Measurements from ENCODE around the gene HSP90AA1.
"Not testable (repeated sequence)": the region's sequence is repeated elsewhere in the genome, so short reads cannot be mapped to it uniquely, and the experiment has no call there.

Gene HSP90AA1

GRCh38 chr14:102092806-102093205, 6.0 kb upstream of the HSP90AA1 start:
- no peak for DNase-seq

GRCh38 chr14:102090713-102091112, 3.9 kb upstream of the HSP90AA1 start:
- DNase-seq = no peak

GRCh38 chr14:102089621-102090343, 2.9 kb upstream of the HSP90AA1 start:
- DNase-seq = no peak

- DNase-seq = peak; percentile 78
These were observed 1.4 kb upstream of the HSP90AA1 start for GRCh38 chr14:102088012-102088792.

GRCh38 chr14:102087762-102088011, 843 bp upstream of the HSP90AA1 start:
- DNase-seq = no peak

GRCh38 chr14:102086709-102086971, 204 bp downstream of the HSP90AA1 start:
- no peak for DNase-seq

- DNase-seq = peak; percentile 61
These were observed 716 bp downstream of the HSP90AA1 start for GRCh38 chr14:102085948-102086708.

GRCh38 chr14:102085488-102085887, 1.4 kb downstream of the HSP90AA1 start:
- DNase-seq = no peak

- DNase-seq = no peak
These were observed 1.9 kb downstream of the HSP90AA1 start for GRCh38 chr14:102084931-102085330.

GRCh38 chr14:102084522-102084921, 2.3 kb downstream of the HSP90AA1 start:
- DNase-seq = not testable (repeated sequence)

- no peak for DNase-seq
These were observed 5.4 kb downstream of the HSP90AA1 start for GRCh38 chr14:102081231-102082080.

GRCh38 chr14:102080183-102081080, 6.4 kb downstream of the HSP90AA1 start:
- DNase-seq = no peak

- no peak for DNase-seq
These were observed 7.2 kb downstream of the HSP90AA1 start for GRCh38 chr14:102079700-102079979.

GRCh38 chr14:102078831-102079699, 7.8 kb downstream of the HSP90AA1 start:
- DNase-seq = no peak

- not testable (repeated sequence) for DNase-seq
These were observed 8.5 kb downstream of the HSP90AA1 start for GRCh38 chr14:102078361-102078791.

- DNase-seq = no peak
These were observed 9.5 kb downstream of the HSP90AA1 start for GRCh38 chr14:102077382-102077709.

- DNase-seq = no peak
These were observed 11.7 kb downstream of the HSP90AA1 start for GRCh38 chr14:102075155-102075554.

- no peak for DNase-seq
These were observed 12.4 kb downstream of the HSP90AA1 start for GRCh38 chr14:102074415-102074964.

- DNase-seq = no peak
These were observed 15.4 kb downstream of the HSP90AA1 start for GRCh38 chr14:102071283-102071998.

GRCh38 chr14:102066041-102066451, 20.8 kb downstream of the HSP90AA1 start:
- no peak for DNase-seq
